IMR-90 (cell line): ENCODE measurements around the gene MEF2C.

ENCODE experiments used
- BHLHE40 ChIP-seq: fragments of 150-350 bp; IDR thresholded peaks from 2 replicates; pipeline ENCODE4 v1.6.1; 2016; ENCODE audit warnings: mild to moderate bottlenecking, low read depth, low read length
- CTCF ChIP-seq: conservative IDR thresholded peaks from 2 replicates; pipeline ENCODE4 v1.5.1; 2012; ENCODE audit warnings: mild to moderate bottlenecking, low read depth, low read length, improper control_type of control experiment
- POLR2A ChIP-seq: IDR thresholded peaks from 2 replicates; pipeline ENCODE4 v1.6.1; 2012; ENCODE audit warnings: mild to moderate bottlenecking, low read depth, low read length
- RCOR1 ChIP-seq: IDR thresholded peaks from 2 replicates; pipeline ENCODE4 v1.6.1; 2012; ENCODE audit warnings: mild to moderate bottlenecking, low read length, improper control_type of control experiment; ENCODE audit not compliant: insufficient replicate concordance
- RFX5 ChIP-seq: IDR thresholded peaks from 2 replicates; pipeline ENCODE4 v1.8.0; 2012; ENCODE audit warnings: low read depth, mild to moderate bottlenecking, low read length, moderate library complexity
- SMC3 ChIP-seq: fragments of 150-350 bp; IDR thresholded peaks from 2 replicates; pipeline ENCODE4 v1.6.1; 2016; ENCODE audit warnings: low read depth, mild to moderate bottlenecking, antibody characterized with exemption, low read length, moderate library complexity
- USF2 ChIP-seq: fragments of 150-350 bp; IDR thresholded peaks from 2 replicates; pipeline ENCODE4 v1.6.1; 2017; ENCODE audit warnings: mild to moderate bottlenecking, antibody characterized with exemption, low read length, low read depth

- TF ChIP-seq CTCF (no peak), POLR2A (no peak), RFX5 (no peak), SMC3 (no peak), USF2 (no peak), BHLHE40 (no peak), RCOR1 (no peak)
These were observed 193.1 kb downstream of the MEF2C start for GRCh38 chr5:88689668-88690408.
